ENCODE data around the gene MTUS2. TPM values are rescaled to one million over a fixed set of nuclear protein-coding genes. Genes with fewer than 3 reads are reported as not detected.

Gene MTUS2
- total and polyA plus RNA-seq, 2 experiments from 2014 or later: 3.0 to 4.3 TPM

GRCh38 chr13:29476046-29476445, 655.9 kb downstream of the MTUS2 start:
- no peaks in the 10 kb centered on the region for H3K4me1 ChIP-seq (ENCODE audit: insufficient read depth)
- H3K27me3 ChIP-seq: peaks cover 9% of the 10 kb centered on the region
- H3K79me2 ChIP-seq: no peaks in the 10 kb centered on the region
- H3K9me3 ChIP-seq (ENCODE audit: low read depth): no peaks in the 10 kb centered on the region
- no peaks in the 10 kb centered on the region for H3K9me2 ChIP-seq (replicated peaks; ENCODE audit: insufficient read depth)
- WGBS (ENCODE audit: low lambda C conversion rate, missing lambda C conversion rate): 95% methylated on average over 3 of the region's 3 CpGs
- H3K36me3 ChIP-seq (replicated peaks; ENCODE audit: insufficient read depth, low read depth): no peaks in the 10 kb centered on the region
- H2AFZ ChIP-seq: no peak overlapping the region
- no peak overlapping the region for H3K4me3 ChIP-seq
- H3K4me2 ChIP-seq: no peak overlapping the region
- no peak for DNase-seq (ENCODE audit: low spot score)
- no peak overlapping the region for H3K27ac ChIP-seq
- TF ChIP-seq EZH2 (IDR thresholded peaks at IDR 0.05; ENCODE audit: borderline replicate concordance) (no peak), EZH2phosphoT487 (IDR thresholded peaks at IDR 0.05; ENCODE audit: low read depth, severe bottlenecking, unreplicated experiment) (no peak), CTCF (IDR thresholded peaks at IDR 0.05; ENCODE audit: poor library complexity) (no peak)
- H4K20me1 ChIP-seq (ENCODE audit: insufficient read depth, poor library complexity, severe bottlenecking): no peaks in the 10 kb centered on the region

GRCh38 chr13:29479716-29480492, 659.8 kb downstream of the MTUS2 start:
- no peak for DNase-seq (ENCODE audit: low spot score)
- 92% methylated on average over 24 of the region's 25 CpGs for WGBS (ENCODE audit: low lambda C conversion rate, missing lambda C conversion rate)

GRCh38 chr13:29480893-29481525, 660.9 kb downstream of the MTUS2 start:
- Histone ChIP-seq H3K27me3 (peaks cover 7% of the 10 kb centered on the region), H3K9me2 (replicated peaks; ENCODE audit: insufficient read depth) (no peaks in the 10 kb centered on the region), H3K36me3 (replicated peaks; ENCODE audit: insufficient read depth, low read depth) (no peaks in the 10 kb centered on the region), H3K4me3 (no peak overlapping the region), H3K79me2 (no peaks in the 10 kb centered on the region), H3K4me2 (no peak overlapping the region), H2AFZ (no peak overlapping the region), H3K9me3 (ENCODE audit: low read depth) (no peaks in the 10 kb centered on the region), H4K20me1 (ENCODE audit: insufficient read depth, poor library complexity, severe bottlenecking) (no peaks in the 10 kb centered on the region), H3K4me1 (ENCODE audit: insufficient read depth) (no peaks in the 10 kb centered on the region), H3K27ac (no peak overlapping the region)
- TF ChIP-seq CTCF (IDR thresholded peaks at IDR 0.05; ENCODE audit: poor library complexity) (no peak), EZH2 (IDR thresholded peaks at IDR 0.05; ENCODE audit: borderline replicate concordance) (no peak), EZH2phosphoT487 (IDR thresholded peaks at IDR 0.05; ENCODE audit: low read depth, severe bottlenecking, unreplicated experiment) (no peak)
- 90% methylated on average over 11 of the region's 11 CpGs for WGBS (ENCODE audit: low lambda C conversion rate, missing lambda C conversion rate)
- no peak for DNase-seq (ENCODE audit: low spot score)

More at GRCh38 chr13:29479716-29480492, 659.8 kb downstream of the MTUS2 start:
- no peak overlapping the region for H3K4me2 ChIP-seq
- no peak overlapping the region for H3K4me3 ChIP-seq
- no peaks in the 10 kb centered on the region for H4K20me1 ChIP-seq (ENCODE audit: insufficient read depth, poor library complexity, severe bottlenecking)
- no peak overlapping the region for H3K27ac ChIP-seq
- peaks cover 9% of the 10 kb centered on the region for H3K27me3 ChIP-seq
- no peak for TF ChIP-seq CTCF (IDR thresholded peaks at IDR 0.05; ENCODE audit: poor library complexity)
- TF ChIP-seq EZH2 (IDR thresholded peaks at IDR 0.05; ENCODE audit: borderline replicate concordance): no peak
- TF ChIP-seq EZH2phosphoT487 (IDR thresholded peaks at IDR 0.05; ENCODE audit: low read depth, severe bottlenecking, unreplicated experiment): no peak
- no peaks in the 10 kb centered on the region for H3K4me1 ChIP-seq (ENCODE audit: insufficient read depth)
- H3K9me2 ChIP-seq (replicated peaks; ENCODE audit: insufficient read depth): no peaks in the 10 kb centered on the region
- H3K36me3 ChIP-seq (replicated peaks; ENCODE audit: insufficient read depth, low read depth): no peaks in the 10 kb centered on the region
- no peaks in the 10 kb centered on the region for H3K9me3 ChIP-seq (ENCODE audit: low read depth)
- H2AFZ ChIP-seq: no peak overlapping the region
- H3K79me2 ChIP-seq: no peaks in the 10 kb centered on the region

Measured in hepatocyte (in vitro differentiated cells).